Measurements from ENCODE around the gene PSME4.
"Not testable (repeated sequence)": the region's sequence is repeated elsewhere in the genome, so short reads cannot be mapped to it uniquely, and the experiment has no call there.

The PSME4 gene

GRCh38 chr2:53829273-53829979 lies 141.4 kb downstream of the PSME4 start:
- no peak overlapping the region for H3K9ac ChIP-seq (ENCODE audit: low read length)
- H3K4me3 ChIP-seq (ENCODE audit: low read depth in 1 of 2, low read length in 2 of 2) = no peak overlapping the region
- no peak overlapping the region for H3K27ac ChIP-seq (ENCODE audit: low read depth, low read length)
- no peaks in the 10 kb centered on the region for H3K27me3 ChIP-seq (ENCODE audit: control insufficient read depth in 1 of 2, insufficient read depth in 2 of 2, low read length in 2 of 2)
- no peaks in the 10 kb centered on the region for H3K36me3 ChIP-seq (ENCODE audit: insufficient read depth, low read length)
- no peaks in the 10 kb centered on the region for H3K9me3 ChIP-seq (ENCODE audit: low read length)
- H3K4me1 ChIP-seq (ENCODE audit: insufficient read depth, low read length) = no peaks in the 10 kb centered on the region

GRCh38 chr2:53828331-53828730 lies 142.5 kb downstream of the PSME4 start:
- Histone ChIP-seq H3K4me1 (ENCODE audit: insufficient read depth, low read length) (no peaks in the 10 kb centered on the region), H3K4me3 (ENCODE audit: low read depth in 1 of 2, low read length in 2 of 2) (no peak overlapping the region), H3K9me3 (ENCODE audit: low read length) (no peaks in the 10 kb centered on the region), H3K9ac (ENCODE audit: low read length) (no peak overlapping the region), H3K27me3 (ENCODE audit: control insufficient read depth in 1 of 2, insufficient read depth in 2 of 2, low read length in 2 of 2) (no peaks in the 10 kb centered on the region), H3K36me3 (ENCODE audit: insufficient read depth, low read length) (no peaks in the 10 kb centered on the region), H3K27ac (ENCODE audit: low read depth, low read length) (no peak overlapping the region)

GRCh38 chr2:53827398-53828175 lies 143.2 kb downstream of the PSME4 start:
- no peak overlapping the region for H3K4me3 ChIP-seq (ENCODE audit: low read depth in 1 of 2, low read length in 2 of 2)
- H3K27ac ChIP-seq (ENCODE audit: low read depth, low read length) = no peak overlapping the region
- H3K36me3 ChIP-seq (ENCODE audit: insufficient read depth, low read length) = no peaks in the 10 kb centered on the region
- H3K27me3 ChIP-seq (ENCODE audit: control insufficient read depth in 1 of 2, insufficient read depth in 2 of 2, low read length in 2 of 2) = no peaks in the 10 kb centered on the region
- H3K9me3 ChIP-seq (ENCODE audit: low read length) = no peaks in the 10 kb centered on the region
- H3K9ac ChIP-seq (ENCODE audit: low read length) = no peak overlapping the region
- H3K4me1 ChIP-seq (ENCODE audit: insufficient read depth, low read length) = no peaks in the 10 kb centered on the region

GRCh38 chr2:53826587-53827397 lies 144.0 kb downstream of the PSME4 start:
- Histone ChIP-seq H3K27me3 (ENCODE audit: control insufficient read depth in 1 of 2, insufficient read depth in 2 of 2, low read length in 2 of 2) (no peaks in the 10 kb centered on the region), H3K4me3 (ENCODE audit: low read depth in 1 of 2, low read length in 2 of 2) (no peak overlapping the region), H3K27ac (ENCODE audit: low read depth, low read length) (no peak overlapping the region), H3K9ac (ENCODE audit: low read length) (no peak overlapping the region), H3K36me3 (ENCODE audit: insufficient read depth, low read length) (no peaks in the 10 kb centered on the region), H3K4me1 (ENCODE audit: insufficient read depth, low read length) (no peaks in the 10 kb centered on the region), H3K9me3 (ENCODE audit: low read length) (no peaks in the 10 kb centered on the region)

- H3K4me1 ChIP-seq (ENCODE audit: insufficient read depth, low read length) = no peaks in the 10 kb centered on the region
- H3K4me3 ChIP-seq (ENCODE audit: low read depth in 1 of 2, low read length in 2 of 2) = no peak overlapping the region
- no peaks in the 10 kb centered on the region for H3K36me3 ChIP-seq (ENCODE audit: insufficient read depth, low read length)
- H3K9me3 ChIP-seq (ENCODE audit: low read length) = no peaks in the 10 kb centered on the region
- H3K27ac ChIP-seq (ENCODE audit: low read depth, low read length) = no peak overlapping the region
- H3K27me3 ChIP-seq (ENCODE audit: control insufficient read depth in 1 of 2, insufficient read depth in 2 of 2, low read length in 2 of 2) = no peaks in the 10 kb centered on the region
- no peak overlapping the region for H3K9ac ChIP-seq (ENCODE audit: low read length)
Observed at GRCh38 chr2:53826030-53826410, 144.8 kb downstream of the PSME4 start.

GRCh38 chr2:53823639-53824038 lies 147.2 kb downstream of the PSME4 start:
- not testable (repeated sequence) for H3K4me3 ChIP-seq (ENCODE audit: low read depth in 1 of 2, low read length in 2 of 2); H3K27ac ChIP-seq (ENCODE audit: low read depth, low read length); H3K4me1 ChIP-seq (ENCODE audit: insufficient read depth, low read length); H3K27me3 ChIP-seq (ENCODE audit: control insufficient read depth in 1 of 2, insufficient read depth in 2 of 2, low read length in 2 of 2); H3K9ac ChIP-seq (ENCODE audit: low read length); H3K9me3 ChIP-seq (ENCODE audit: low read length)
- H3K36me3 ChIP-seq (ENCODE audit: insufficient read depth, low read length) = peaks cover 16% of the 10 kb centered on the region

- no peak overlapping the region for H3K4me3 ChIP-seq (ENCODE audit: low read depth in 1 of 2, low read length in 2 of 2)
- H3K27me3 ChIP-seq (ENCODE audit: control insufficient read depth in 1 of 2, insufficient read depth in 2 of 2, low read length in 2 of 2) = no peaks in the 10 kb centered on the region
- peaks cover 25% of the 10 kb centered on the region for H3K36me3 ChIP-seq (ENCODE audit: insufficient read depth, low read length)
- no peaks in the 10 kb centered on the region for H3K9me3 ChIP-seq (ENCODE audit: low read length)
- H3K9ac ChIP-seq (ENCODE audit: low read length) = no peak overlapping the region
- no peak overlapping the region for H3K27ac ChIP-seq (ENCODE audit: low read depth, low read length)
- H3K4me1 ChIP-seq (ENCODE audit: insufficient read depth, low read length) = no peaks in the 10 kb centered on the region
Observed at GRCh38 chr2:53821810-53822209, 149.0 kb downstream of the PSME4 start.

GRCh38 chr2:53820711-53821110 lies 150.1 kb downstream of the PSME4 start:
- no peaks in the 10 kb centered on the region for H3K4me1 ChIP-seq (ENCODE audit: insufficient read depth, low read length)
- peaks cover 25% of the 10 kb centered on the region for H3K36me3 ChIP-seq (ENCODE audit: insufficient read depth, low read length)
- H3K27me3 ChIP-seq (ENCODE audit: control insufficient read depth in 1 of 2, insufficient read depth in 2 of 2, low read length in 2 of 2) = no peaks in the 10 kb centered on the region
- H3K9me3 ChIP-seq (ENCODE audit: low read length) = no peaks in the 10 kb centered on the region
- no peak overlapping the region for H3K27ac ChIP-seq (ENCODE audit: low read depth, low read length)
- no peak overlapping the region for H3K4me3 ChIP-seq (ENCODE audit: low read depth in 1 of 2, low read length in 2 of 2)
- no peak overlapping the region for H3K9ac ChIP-seq (ENCODE audit: low read length)

- Histone ChIP-seq H3K36me3 (ENCODE audit: insufficient read depth, low read length) (peaks cover 25% of the 10 kb centered on the region), H3K9ac (ENCODE audit: low read length) (no peak overlapping the region), H3K27me3 (ENCODE audit: control insufficient read depth in 1 of 2, insufficient read depth in 2 of 2, low read length in 2 of 2) (no peaks in the 10 kb centered on the region), H3K9me3 (ENCODE audit: low read length) (no peaks in the 10 kb centered on the region), H3K27ac (ENCODE audit: low read depth, low read length) (no peak overlapping the region), H3K4me3 (ENCODE audit: low read depth in 1 of 2, low read length in 2 of 2) (no peak overlapping the region), H3K4me1 (ENCODE audit: insufficient read depth, low read length) (no peaks in the 10 kb centered on the region)
Observed at GRCh38 chr2:53820048-53820447, 150.7 kb downstream of the PSME4 start.

GRCh38 chr2:53819634-53820033 lies 151.2 kb downstream of the PSME4 start:
- no peak overlapping the region for H3K27ac ChIP-seq (ENCODE audit: low read depth, low read length)
- no peak overlapping the region for H3K9ac ChIP-seq (ENCODE audit: low read length)
- H3K4me1 ChIP-seq (ENCODE audit: insufficient read depth, low read length) = no peaks in the 10 kb centered on the region
- H3K4me3 ChIP-seq (ENCODE audit: low read depth in 1 of 2, low read length in 2 of 2) = no peak overlapping the region
- H3K36me3 ChIP-seq (ENCODE audit: insufficient read depth, low read length) = peaks cover 25% of the 10 kb centered on the region
- H3K27me3 ChIP-seq (ENCODE audit: control insufficient read depth in 1 of 2, insufficient read depth in 2 of 2, low read length in 2 of 2) = no peaks in the 10 kb centered on the region
- no peaks in the 10 kb centered on the region for H3K9me3 ChIP-seq (ENCODE audit: low read length)

- Histone ChIP-seq H3K9ac (ENCODE audit: low read length) (no peak overlapping the region), H3K27ac (ENCODE audit: low read depth, low read length) (no peak overlapping the region), H3K27me3 (ENCODE audit: control insufficient read depth in 1 of 2, insufficient read depth in 2 of 2, low read length in 2 of 2) (no peaks in the 10 kb centered on the region), H3K36me3 (ENCODE audit: insufficient read depth, low read length) (peaks cover 25% of the 10 kb centered on the region), H3K4me3 (ENCODE audit: low read depth in 1 of 2, low read length in 2 of 2) (no peak overlapping the region), H3K9me3 (ENCODE audit: low read length) (no peaks in the 10 kb centered on the region), H3K4me1 (ENCODE audit: insufficient read depth, low read length) (no peaks in the 10 kb centered on the region)
Observed at GRCh38 chr2:53818854-53819435, 151.8 kb downstream of the PSME4 start.

All from muscle layer of colon (tissue), 2 donors.